Hematopoietic multipotent progenitor cell treated with erythropoietin and hydrocortisone succinate and interleukin-3 and kit ligand, for 17 days (in vitro differentiated cells): ENCODE data around the gene PLEKHG7.

Experiments used
- DNase-seq: peaks from one replicate; pipeline ENCODE4 v3.0.0-alpha.2; 2015; ENCODE audit warnings: low spot score

PLEKHG7 gene

DNA sequence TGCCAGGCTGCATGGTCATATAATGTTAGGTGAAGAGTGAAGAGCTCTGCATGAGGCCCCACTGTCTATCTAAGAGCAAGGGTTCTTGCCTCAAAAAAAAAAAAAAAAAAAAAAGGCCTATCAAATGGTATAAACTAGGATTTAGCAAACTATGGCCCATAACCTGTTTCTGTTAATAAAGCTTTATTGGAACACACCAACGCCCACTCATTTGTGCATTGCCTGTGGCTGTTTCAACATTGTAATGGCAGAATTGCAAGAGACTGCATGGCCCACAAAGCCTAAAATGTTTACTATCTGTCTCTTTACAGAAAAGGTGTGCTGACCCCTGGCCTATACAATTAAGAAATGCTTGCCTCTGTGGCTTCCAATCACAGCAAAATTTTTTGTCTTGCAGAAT is 12.8 kb downstream of the PLEKHG7 start:
- no peak for DNase-seq

DNA sequence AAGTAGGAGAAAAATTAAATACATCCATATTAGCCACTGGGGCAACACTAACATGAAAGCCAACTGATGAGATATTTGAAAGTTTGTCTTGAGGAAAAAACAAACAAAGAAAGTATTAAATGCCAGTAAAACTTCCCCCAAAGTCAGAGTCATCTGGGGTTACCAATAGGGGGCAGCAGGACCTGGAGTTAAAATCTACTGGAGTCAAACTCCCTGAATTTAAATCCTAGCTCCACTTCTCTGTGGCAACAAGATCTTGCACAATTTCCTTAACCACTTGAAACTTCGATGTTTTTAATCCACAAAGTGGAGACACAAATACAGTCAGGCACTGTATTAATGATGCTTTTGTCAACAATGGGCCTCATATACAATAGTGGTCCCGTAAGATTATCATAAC is 14.4 kb downstream of the PLEKHG7 start:
- no peak for DNase-seq

DNA sequence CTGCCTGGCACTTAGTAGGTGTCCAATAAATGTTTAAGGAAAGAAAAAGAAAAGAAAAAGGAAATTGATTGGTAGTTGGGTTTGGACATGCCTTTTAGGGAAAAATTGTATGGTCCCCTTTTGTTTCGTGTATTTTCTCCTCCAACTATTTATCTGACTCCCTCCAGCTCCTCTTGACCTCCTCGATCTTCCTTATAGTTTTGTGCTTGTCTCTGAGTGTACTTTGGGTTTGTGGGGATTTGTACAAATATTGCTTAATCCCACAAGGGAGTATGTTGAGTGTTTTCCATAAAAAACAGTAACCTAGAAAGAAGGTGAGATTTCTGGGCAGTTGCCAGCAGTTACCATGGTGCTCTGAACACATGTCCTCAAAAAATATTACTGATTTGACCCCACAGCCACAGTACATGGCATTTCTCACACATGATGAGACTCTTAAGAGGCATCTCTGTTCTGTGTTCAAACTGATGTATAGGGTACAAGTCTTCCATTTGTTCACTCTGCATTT is 15.7 kb downstream of the PLEKHG7 start:
- no peak for DNase-seq

GRCh38 chr12:92719674-92720073 is 16.9 kb downstream of the PLEKHG7 start:
- DNase-seq = no peak

- DNase-seq = no peak
Measured at GRCh38 chr12:92721130-92721529, 18.3 kb downstream of the PLEKHG7 start.

- no peak for DNase-seq
Measured at GRCh38 chr12:92721656-92722055, 18.9 kb downstream of the PLEKHG7 start.

GRCh38 chr12:92722897-92723296 is 20.1 kb downstream of the PLEKHG7 start:
- DNase-seq = no peak

- no peak for DNase-seq
Measured at GRCh38 chr12:92726850-92727249, 24.1 kb downstream of the PLEKHG7 start.

GRCh38 chr12:92729773-92730305 is 27.1 kb downstream of the PLEKHG7 start:
- no peak for DNase-seq

DNA sequence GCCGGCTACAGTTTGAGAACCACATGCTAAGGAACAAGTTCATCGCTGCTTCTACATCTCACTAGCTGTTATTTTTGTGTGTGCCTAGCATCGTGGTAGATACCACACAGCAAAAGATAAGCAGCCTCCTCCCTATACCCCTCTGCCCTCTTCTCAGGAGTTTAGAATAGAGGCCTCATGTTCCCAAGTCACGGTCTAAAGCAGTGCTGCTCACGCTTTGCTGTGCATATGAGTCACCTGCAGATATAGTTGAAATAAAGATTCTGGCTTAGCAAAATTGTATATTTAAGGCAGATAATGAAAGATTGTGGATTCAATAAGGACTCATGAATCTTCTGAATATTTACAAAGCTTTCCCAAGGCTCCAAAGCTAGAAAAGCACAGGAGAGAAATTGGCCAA is 28.0 kb downstream of the PLEKHG7 start:
- no peak for DNase-seq

- no peak for DNase-seq
Measured at GRCh38 chr12:92732216-92732615, 29.4 kb downstream of the PLEKHG7 start.

GRCh38 chr12:92732716-92733115 is 29.9 kb downstream of the PLEKHG7 start:
- no peak for DNase-seq

DNA sequence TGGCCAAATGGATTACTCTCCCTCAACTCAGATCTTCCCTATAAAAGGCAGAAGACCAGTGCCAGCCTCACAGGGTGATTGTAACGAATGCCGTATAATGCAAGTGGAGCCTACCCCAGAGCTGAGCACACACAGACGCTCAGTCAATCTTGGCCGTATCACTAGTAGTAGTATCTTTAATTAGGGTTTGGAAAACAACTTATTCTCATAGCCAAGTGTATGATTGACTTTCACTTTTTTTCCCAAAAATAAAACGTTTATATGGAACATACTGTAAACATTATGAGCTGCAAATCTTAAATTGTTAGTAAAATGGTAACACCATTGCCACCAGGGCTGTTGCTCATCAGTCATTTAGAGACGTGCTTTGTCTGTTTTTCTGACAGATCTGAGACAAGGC is 30.4 kb downstream of the PLEKHG7 start:
- no peak for DNase-seq

- no peak for DNase-seq
Measured at GRCh38 chr12:92733661-92734060, 30.9 kb downstream of the PLEKHG7 start.

- DNase-seq = no peak
Measured at GRCh38 chr12:92735131-92735721, 32.4 kb downstream of the PLEKHG7 start.

DNA sequence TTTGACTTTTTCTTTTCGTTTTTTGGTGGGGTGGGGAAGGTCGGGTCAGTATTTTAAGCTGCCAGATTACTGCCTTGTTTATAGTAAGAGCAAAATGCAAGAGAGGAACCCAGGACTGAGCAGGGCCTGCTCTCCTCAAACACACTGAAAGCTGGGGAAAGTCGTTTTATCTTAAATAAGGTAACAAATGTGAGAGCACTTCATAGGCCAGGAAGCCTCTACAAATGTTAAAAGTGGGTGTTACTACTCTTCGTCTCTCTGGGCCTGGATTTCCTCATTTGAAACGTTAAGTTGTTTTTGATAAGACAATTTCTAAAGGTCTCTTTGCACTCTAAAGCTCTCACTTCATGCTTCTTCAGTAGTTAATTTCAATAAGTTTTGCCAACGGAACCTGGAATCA is 33.8 kb downstream of the PLEKHG7 start:
- no peak for DNase-seq

DNA sequence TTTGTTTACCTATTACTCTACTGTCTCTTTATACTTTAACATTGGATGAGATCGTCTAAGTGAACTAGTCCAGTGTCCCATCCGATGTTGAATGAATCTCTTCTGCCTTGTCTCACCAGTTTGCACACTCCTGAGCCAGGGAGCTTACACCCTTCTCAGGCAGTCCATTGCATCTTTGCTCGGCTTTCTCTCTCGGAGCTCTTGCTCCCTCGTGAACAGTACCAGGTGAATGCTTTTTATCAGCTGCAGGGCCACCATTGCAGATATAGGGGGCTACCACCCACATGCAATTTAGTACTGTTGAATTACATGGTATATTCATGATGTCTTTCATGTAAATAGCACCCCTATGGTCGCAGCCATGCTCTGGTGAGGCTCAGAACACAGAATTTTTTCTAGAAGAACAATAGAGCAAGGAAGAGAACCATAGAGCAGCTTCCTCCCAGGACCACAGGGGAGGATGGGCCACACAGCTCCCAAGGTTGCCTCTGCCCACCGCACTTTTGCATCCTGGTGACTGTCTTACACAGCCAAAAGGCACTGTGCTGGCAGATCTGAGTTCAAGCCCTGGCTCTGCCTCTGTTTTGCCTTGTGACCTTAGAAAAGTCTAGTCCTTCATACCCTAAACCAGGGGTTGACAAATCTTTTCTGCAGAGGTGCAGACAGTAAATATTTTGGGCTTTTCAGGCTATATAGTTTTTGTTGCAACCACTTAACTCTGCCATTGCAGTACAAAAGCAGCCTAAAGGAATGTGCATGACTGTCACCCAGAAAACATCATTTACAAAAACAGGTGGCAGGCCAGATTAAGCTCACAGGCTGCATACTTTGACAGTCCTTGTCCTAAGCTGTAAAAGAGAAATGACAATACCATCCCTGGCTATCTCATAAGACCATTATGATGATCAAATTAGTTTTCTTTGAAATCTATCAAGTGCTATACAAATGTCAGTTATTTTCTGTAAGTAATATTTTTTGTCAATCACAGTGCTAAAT is 35.4 kb downstream of the PLEKHG7 start:
- no peak for DNase-seq

DNA sequence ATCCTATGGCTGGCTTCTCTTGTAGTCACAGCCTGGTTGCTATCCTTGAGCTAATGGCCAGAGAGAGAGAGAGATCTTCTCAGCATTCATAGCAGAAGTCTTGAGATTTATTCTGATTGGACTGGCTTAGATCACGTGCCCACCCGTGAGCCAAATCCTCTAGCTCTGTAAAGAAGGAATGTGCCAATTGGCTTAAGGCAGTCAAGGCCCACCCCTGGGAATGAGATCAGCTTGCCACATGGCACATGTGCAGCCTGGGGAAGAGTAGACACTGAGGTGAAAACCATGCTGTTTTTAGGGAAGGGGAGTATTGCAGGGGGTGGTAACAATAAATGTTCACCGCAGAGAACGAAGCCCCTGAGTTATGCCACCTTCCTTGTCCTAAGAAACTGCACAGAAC is 36.3 kb downstream of the PLEKHG7 start:
- DNase-seq = no peak

DNA sequence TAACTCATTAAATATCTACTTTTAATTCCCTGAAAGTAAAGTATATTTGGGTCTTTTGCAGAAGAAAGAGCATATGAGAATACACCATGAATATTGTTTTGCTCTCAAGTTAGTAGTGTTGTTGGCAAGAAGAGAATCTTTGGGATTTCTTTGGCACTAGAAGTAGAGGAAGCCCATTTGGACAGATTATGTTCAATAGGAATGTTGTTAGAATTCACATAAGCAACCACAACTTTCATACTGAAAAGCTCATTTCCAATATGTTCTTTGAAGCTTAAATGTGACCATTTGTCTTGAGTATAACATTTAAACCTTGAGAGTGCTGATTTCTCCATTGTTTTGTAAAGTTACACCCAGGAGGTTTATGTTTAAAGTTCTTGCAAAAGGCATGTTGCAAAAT is 37.6 kb downstream of the PLEKHG7 start:
- no peak for DNase-seq

DNA sequence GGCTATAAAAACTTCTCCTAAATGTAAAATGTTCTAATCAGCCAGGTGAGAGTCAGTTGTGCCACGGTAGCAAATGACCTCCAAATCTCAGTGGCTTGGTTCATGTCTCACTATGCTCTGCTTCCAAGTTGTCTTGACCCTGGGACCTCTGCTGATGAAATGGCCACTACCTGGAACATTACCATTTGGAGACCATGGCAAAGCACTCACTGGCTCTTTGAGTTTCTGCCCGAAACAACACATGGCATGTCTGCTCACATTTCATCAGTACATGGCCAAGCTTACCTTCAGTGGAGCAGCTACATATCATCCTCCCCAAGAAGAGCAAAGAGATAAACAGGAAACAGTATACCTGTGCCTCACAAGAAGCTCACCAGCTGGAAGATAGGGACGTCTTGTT is 40.2 kb downstream of the PLEKHG7 start:
- DNase-seq = no peak

- DNase-seq = no peak
Measured at GRCh38 chr12:92745856-92746550, 43.2 kb downstream of the PLEKHG7 start.

DNA sequence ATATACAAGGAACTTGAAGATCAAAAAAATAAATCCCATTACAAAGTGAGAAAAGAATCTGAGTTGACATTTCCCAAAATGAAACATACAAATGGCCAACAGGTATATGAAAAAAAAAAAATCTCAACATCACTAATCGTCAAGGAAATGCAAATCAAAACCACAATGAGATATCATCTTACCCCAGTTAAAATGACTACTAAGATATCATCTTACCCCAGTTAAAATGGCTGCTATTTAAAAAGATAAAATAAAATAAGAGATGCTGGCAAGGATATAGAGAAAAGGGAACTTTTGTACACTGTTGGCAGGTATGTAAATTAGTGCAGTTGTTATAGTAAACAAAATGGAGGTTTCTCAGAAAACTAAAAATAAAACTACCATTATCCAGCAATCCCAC is 44.4 kb downstream of the PLEKHG7 start:
- DNase-seq = no peak
